Testis (tissue), 3 donors: ENCODE results near the gene SERPING1. TPM values are rescaled to one million over a fixed set of nuclear protein-coding genes. Genes with fewer than 3 reads are reported as not detected.

ENCODE experiments used
- DNase-seq: peaks from one replicate; pipeline ENCODE4 v3.0.0-alpha.2; 2019
- H3K27ac ChIP-seq, 2 donors: fragments of 200-600 bp; sonication (generic); one replicate each; pipeline ENCODE4 v1.5.1; 2019
- H3K27me3 ChIP-seq: fragments of 200-600 bp; sonication (generic); one replicate; pipeline ENCODE4 v1.5.1; 2019
- H3K36me3 ChIP-seq: fragments of 200-600 bp; sonication (generic); one replicate; pipeline ENCODE4 v1.5.1; 2017; ENCODE audit warnings: low read depth; ENCODE audit errors: missing control alignments
- H3K4me1 ChIP-seq: fragments of 200-600 bp; sonication (generic); one replicate; pipeline ENCODE4 v1.5.1; 2019
- H3K4me3 ChIP-seq, 2 donors: fragments of 200-600 bp; sonication (generic); one replicate each; pipeline ENCODE4 v1.5.1; 2017 to 2019
- H3K9me3 ChIP-seq: fragments of 200-600 bp; sonication (generic); one replicate; pipeline ENCODE4 v1.5.1; 2017
- CTCF ChIP-seq, 3 experiments: fragments of 450-650 bp in 2 of 3; fragments of 200-600 bp in 1 of 3; sonication (generic) in 1 of 3; IDR thresholded peaks; one replicate each; pipeline ENCODE4 v1.5.1; 2016 to 2019; ENCODE audit warnings: antibody characterized with exemption in 3 of 3, mild to moderate bottlenecking in 2 of 3, moderate library complexity in 1 of 3
- POLR2A ChIP-seq: fragments of 450-650 bp; IDR thresholded peaks from one replicate; pipeline ENCODE4 v1.6.1; 2017; ENCODE audit warnings: antibody characterized with exemption, mild to moderate bottlenecking, moderate library complexity
- WGBS, 2 donors: methylation state at CpG; one replicate each; pipeline ENCODE4 v1.1.5; 2018; 5-methylcytosine and 5-hydroxymethylcytosine counted together
- intact Hi-C: fragments of 100-400 bp; cut with DNase I; formaldehyde crosslinking; loops from one replicate; pipeline ENCODE4 v1.15.1; 2023; ENCODE audit warnings: low total_unique reads
- polyA plus RNA-seq: library from polyadenylated mRNA; stranded (reverse); fragments of 350-450 nt; fragmentation: Illumina TruSeq; extraction: RNeasy Lipid Tissue Mini Kit (QIAGEN cat#74804); gene quantifications from one replicate; pipeline ENCODE4 v1.2.3, GENCODE V29; 2014; ENCODE audit warnings: low read depth, low replicate concordance; ENCODE audit not compliant: insufficient read depth
- total RNA-seq, 2 donors: library from RNA; depleted of rRNA; stranded (reverse); fragments of >200 nt; gene quantifications; one replicate each; pipeline ENCODE4 v1.2.3, GENCODE V29; 2016

Gene SERPING1
- total and polyA plus RNA-seq, 3 donors from 2014 or later: 53.6 to 273 (median 113) TPM

GRCh38 chr11:57653163-57653562, 55.7 kb downstream of the SERPING1 start:
- intact Hi-C loops: no loop called here
- TF ChIP-seq POLR2A (no peak), CTCF (IDR thresholded peaks at IDR 0.05) (no peak)
- WGBS, 2 donors: 32 to 46% methylated on average over 3 of the region's 3 CpGs
- no peaks in the 10 kb centered on the region for H3K36me3 ChIP-seq
- H3K4me1 ChIP-seq: peaks cover 26% of the 10 kb centered on the region
- no peaks in the 10 kb centered on the region for H3K9me3 ChIP-seq
- no peak for DNase-seq
- H3K4me3 ChIP-seq: no peak overlapping the region
- no peak overlapping the region for H3K27ac ChIP-seq
- H3K27me3 ChIP-seq: no peaks in the 10 kb centered on the region

- H3K27me3 ChIP-seq: no peaks in the 10 kb centered on the region
- no peaks in the 10 kb centered on the region for H3K9me3 ChIP-seq
- TF ChIP-seq CTCF (IDR thresholded peaks at IDR 0.05): no peak
- DNase-seq: no peak
- peak overlapping the region; percentile 63 to 68 for H3K4me3 ChIP-seq
- peak overlapping the region; percentile 72 to 91 for H3K27ac ChIP-seq
- WGBS, 2 donors: 12 to 20% methylated on average over 5 of the region's 5 CpGs
- H3K4me1 ChIP-seq: peaks cover 7% of the 10 kb centered on the region
- H3K36me3 ChIP-seq: no peaks in the 10 kb centered on the region
- intact Hi-C loops: no loop called here
These were observed 59.4 kb downstream of the SERPING1 start for GRCh38 chr11:57656885-57657193.

- peak within 1 kb of the TSS; percentile 72 to 91 for H3K27ac ChIP-seq
- 0 to 1% methylated on average over 22 to 35 of the region's 45 CpGs for WGBS, 2 donors
- TF ChIP-seq CTCF (IDR thresholded peaks at IDR 0.05): peak in 1 of 3 experiments; percentile 4
- peak; percentile 41 for TF ChIP-seq POLR2A
- no peaks in the 10 kb centered on the region for H3K27me3 ChIP-seq
- H3K4me3 ChIP-seq: peak within 1 kb of the TSS; percentile 63 to 68
- DNase-seq: peak; percentile 100
- intact Hi-C loops: no loop called here
- H3K36me3 ChIP-seq: no peaks in the 10 kb centered on the region
- no peaks in the 10 kb centered on the region for H3K9me3 ChIP-seq
- H3K4me1 ChIP-seq: peaks cover 7% of the 10 kb centered on the region
These were observed 59.9 kb downstream of the SERPING1 start, which contains the start of gene CLP1 for GRCh38 chr11:57657194-57658022. Gene CLP1, plus strand, starts transcription at chr11:57657762. Its CDS starts 1,715 bp downstream, at chr11:57659477.

GRCh38 chr11:57658023-57658361, 60.5 kb downstream of the SERPING1 start:
- Histone ChIP-seq H3K4me3 (peak overlapping the region; percentile 63 to 68), H3K4me1 (peaks cover 7% of the 10 kb centered on the region), H3K27me3 (no peaks in the 10 kb centered on the region), H3K36me3 (no peaks in the 10 kb centered on the region), H3K9me3 (no peaks in the 10 kb centered on the region), H3K27ac (peak overlapping the region; percentile 7 to 9)
- TF ChIP-seq POLR2A (no peak), CTCF (IDR thresholded peaks at IDR 0.05) (no peak)
- no peak for DNase-seq
- intact Hi-C loops: no loop called here
- 1% methylated on average over 8 of the region's 8 CpGs for WGBS, 2 donors

GRCh38 chr11:57659669-57660068, 62.2 kb downstream of the SERPING1 start:
- intact Hi-C loops: no loop called here
- DNase-seq: no peak
- Histone ChIP-seq H3K4me3 (no peak overlapping the region), H3K36me3 (no peaks in the 10 kb centered on the region), H3K27ac (no peak overlapping the region), H3K27me3 (no peaks in the 10 kb centered on the region), H3K4me1 (peaks cover 7% of the 10 kb centered on the region), H3K9me3 (no peaks in the 10 kb centered on the region)
- WGBS, 2 donors: 92 to 95% methylated on average over 14 of the region's 14 CpGs
- TF ChIP-seq POLR2A (no peak), CTCF (IDR thresholded peaks at IDR 0.05) (no peak)
